GM12878 (cell line): Measurements from ENCODE around the gene FBXL17. TPM values are rescaled to one million over a fixed set of nuclear protein-coding genes. Genes with fewer than 3 reads are reported as not detected.

Experiments
- ATAC-seq: fragments of 200-7000 bp; cut with Tn5 transposase; 3 replicates; pipeline ENCODE4 v1.9.1; 2020; ENCODE audit warnings: mild to moderate bottlenecking, moderate library complexity
- BruUV-seq: library from RNA; stranded (reverse); fragments of 400-500 nt; replicated peaks from 2 replicates; lab custom pipeline; 2021; lab: Mats Ljungman, UMichigan
- CTCF ChIA-PET: fragments of 300-600 bp; sonication (Branson Sonifier 250); formaldehyde crosslinking; extraction: SDS; loops from one replicate; lab custom pipeline; 2021; ENCODE audit warnings: inconsistent platforms; lab: Yijun Ruan, JAX
- POLR2A ChIA-PET: fragments of 350-600 bp; formaldehyde crosslinking; extraction: SDS; loops from one replicate; lab custom pipeline; 2021; ENCODE audit warnings: inconsistent platforms; lab: Charles Lee
- RAD21 ChIA-PET: fragments of 300-600 bp; sonication (Branson Sonifier 250); formaldehyde crosslinking; loops from one replicate; lab custom pipeline; 2023; ENCODE audit warnings: antibody characterized with exemption; ENCODE audit not compliant: unreplicated experiment; lab: Charles Lee
- SMC1A ChIA-PET: fragments of 300-600 bp; sonication (Branson Sonifier 250); formaldehyde crosslinking; loops from one replicate; lab custom pipeline; 2023; ENCODE audit not compliant: unreplicated experiment, uncharacterized antibody; lab: Charles Lee
- DNase-seq: peaks from one replicate; pipeline ENCODE4 v3.0.0-alpha.2; 2011; ENCODE audit warnings: low read depth, low spot score
- FAIRE-seq: peaks from 3 replicates; lab custom pipeline; 2011; peaks lifted over from hg19 to GRCh38; lab: Jason Lieb, UNC
- H2AFZ ChIP-seq: 2 replicates; pipeline ENCODE4 v1.6.0; 2011; ENCODE audit warnings: low read depth, low read length, control low read depth; ENCODE audit not compliant: control insufficient read depth
- H3K27ac ChIP-seq: 2 replicates; pipeline ENCODE4 v1.5.1; 2011; ENCODE audit warnings: control low read depth; ENCODE audit not compliant: control insufficient read depth, insufficient read depth
- H3K27me3 ChIP-seq, 2 experiments: replicated peaks in 1 of 2; 2 replicates each; pipeline versions ENCODE4 v1.6.0 to v1.6.1; 2011; ENCODE audit warnings: low read length in 1 of 2; ENCODE audit not compliant: control insufficient read depth in 2 of 2, insufficient read depth in 2 of 2
- H3K36me3 ChIP-seq, 2 experiments: 2 replicates each; pipeline ENCODE4 v1.5.1; 2011; ENCODE audit warnings: low read length in 1 of 2; ENCODE audit not compliant: control insufficient read depth in 2 of 2, insufficient read depth in 2 of 2
- H3K4me1 ChIP-seq: 2 replicates; pipeline ENCODE4 v1.6.1; 2011; ENCODE audit warnings: mild to moderate bottlenecking, low read length, moderate library complexity, mixed read lengths; ENCODE audit not compliant: control insufficient read depth, insufficient read depth
- H3K4me2 ChIP-seq: 2 replicates; pipeline ENCODE4 v1.6.0; 2011; ENCODE audit warnings: control low read depth; ENCODE audit not compliant: control insufficient read depth, insufficient read depth
- H3K4me3 ChIP-seq: fragments of 200-600 bp; sonication (generic); 2 replicates; pipeline ENCODE4 v1.5.1; 2016
- H3K79me2 ChIP-seq: 2 replicates; pipeline ENCODE4 v1.6.0; 2011; ENCODE audit warnings: low read length; ENCODE audit not compliant: control insufficient read depth, insufficient read depth
- H3K9ac ChIP-seq: 2 replicates; pipeline ENCODE4 v1.8.0; 2011; ENCODE audit warnings: low read length, control low read depth, mixed read lengths; ENCODE audit not compliant: control insufficient read depth, insufficient read depth
- H3K9me3 ChIP-seq: replicated peaks from 3 replicates; pipeline ENCODE4 v1.5.1; 2011; ENCODE audit warnings: mild to moderate bottlenecking, low read length; ENCODE audit not compliant: control insufficient read depth, insufficient read depth
- H4K20me1 ChIP-seq: 2 replicates; pipeline ENCODE4 v1.6.0; 2011; ENCODE audit not compliant: control insufficient read depth, insufficient read depth
- BHLHE40 ChIP-seq, 2 experiments: fragments of 450-650 bp in 1 of 2; IDR thresholded peaks; 2 replicates each; pipeline ENCODE4 v1.6.1; 2011 to 2017; ENCODE audit warnings: low read depth in 2 of 2, borderline replicate concordance in 1 of 2, improper control_type of control experiment in 1 of 2, low read length in 1 of 2, mild to moderate bottlenecking in 1 of 2
- CBFB ChIP-seq: IDR thresholded peaks from 2 replicates; pipeline ENCODE4 v1.6.1; 2016; ENCODE audit warnings: antibody characterized with exemption, low read depth
- CHD1 ChIP-seq: IDR thresholded peaks from 2 replicates; pipeline ENCODE4 v1.6.1; 2012; ENCODE audit warnings: low read depth, low read length, improper control_type of control experiment
- EGR1 ChIP-seq, 2 experiments: IDR thresholded peaks; 1 replicate in 1 of 2; 2 replicates in 1 of 2; pipeline ENCODE4 v1.6.1; 2011 to 2012; ENCODE audit warnings: low read depth in 2 of 2, low read length in 2 of 2, borderline replicate concordance in 1 of 2, mild to moderate bottlenecking in 1 of 2, moderate library complexity in 1 of 2
- HDAC2 ChIP-seq: fragments of 200-600 bp; sonication (generic); IDR thresholded peaks from 2 replicates; pipeline ENCODE4 v1.6.1; 2017
- POLR2AphosphoS5 ChIP-seq: IDR thresholded peaks from 2 replicates; pipeline ENCODE4 v1.6.1; 2011; ENCODE audit warnings: mild to moderate bottlenecking, low read length, inconsistent platforms
- SMAD5 ChIP-seq: IDR thresholded peaks from 2 replicates; pipeline ENCODE4 v1.6.1; 2016; ENCODE audit warnings: antibody characterized with exemption, low read depth
- SUPT20H ChIP-seq: IDR thresholded peaks from 2 replicates; pipeline ENCODE4 v1.6.1; 2011; ENCODE audit warnings: low read depth, mild to moderate bottlenecking, low read length, moderate library complexity, borderline replicate concordance; ENCODE audit not compliant: control insufficient read depth
- ZBED1 ChIP-seq: IDR thresholded peaks from 2 replicates; pipeline ENCODE4 v1.6.1; 2016; ENCODE audit warnings: borderline replicate concordance
- ZNF217 ChIP-seq: fragments of 450-650 bp; IDR thresholded peaks from 2 replicates; pipeline ENCODE4 v1.6.1; 2017; ENCODE audit warnings: antibody characterized with exemption, mild to moderate bottlenecking
- ZNF622 ChIP-seq: fragments of 450-650 bp; IDR thresholded peaks from 2 replicates; pipeline ENCODE4 v1.6.1; 2017; ENCODE audit warnings: mild to moderate bottlenecking, inconsistent platforms
- WGBS: methylation state at CpG from one replicate; pipeline ENCODE4 v1.1.6; 2016; ENCODE audit warnings: low lambda C conversion rate; ENCODE audit not compliant: insufficient replicate concordance, insufficient coverage; ENCODE audit errors: missing lambda C conversion rate; 5-methylcytosine and 5-hydroxymethylcytosine counted together
- in situ Hi-C: fragments of 300-500 bp; cut with MboI; formaldehyde crosslinking; loops from 9 replicates; pipeline ENCODE4 v1.14.3; 2018; ENCODE audit warnings: mixed read lengths
- intact Hi-C: fragments of 100-400 bp; cut with micrococcal nuclease; formaldehyde crosslinking; loops from one replicate; pipeline ENCODE4 v1.14.2; 2022; ENCODE audit not compliant: unreplicated experiment
- polyA plus RNA-seq, 11 experiments: library from polyadenylated mRNA; depleted of rRNA in 4 of 11; unstranded in 6 of 11; stranded (reverse) in 5 of 11; fragments of >200 nt; fragmentation: Nextera tagmentation in 4 of 11; fragmentation: Illumina TruSeq in 1 of 11; extraction: Ambion mirVana in 4 of 11; extraction: Trizol in 1 of 11; gene quantifications; 1 replicate in 1 of 11; 2 replicates in 10 of 11; pipeline versions ENCODE4 v1.2.1 to v1.2.3, GENCODE V29; 2011 to 2016; ENCODE audit warnings: inconsistent platforms in 2 of 11, missing spikeins in 2 of 11, low read depth in 1 of 11
- total RNA-seq, 4 experiments: library from RNA; depleted of rRNA in 3 of 4; stranded (reverse); fragments of >200 nt in 3 of 4; fragmentation: Illumina TruSeq in 1 of 4; extraction: Trizol in 1 of 4; gene quantifications; 2 replicates each; pipeline versions ENCODE4 v1.2.1 to v1.2.3, GENCODE V29; 2013 to 2021
- TF ChIP-seq, protein P1 (sequence below): fragments of 450-650 bp; IDR thresholded peaks from 2 replicates; pipeline ENCODE4 v1.6.1; 2017; ENCODE audit warnings: mild to moderate bottlenecking, moderate library complexity

FBXL17 gene
- total and polyA plus RNA-seq, 10 of the 15 experiments (the other 5 are each of a cell fraction or from before 2014, with no cell fraction given): 0.88 to 9.0 (median 4.4) TPM

- no peak overlapping the region for H3K4me3 ChIP-seq
- ChIA-PET RAD21 (no interaction called here), SMC1A (interaction anchor here (0.7 to 1.0 kb wide), 3 partner anchors 9 to 41 kb away, joined by 3 to 6 read pairs (median 3); no protein-coding TSS in a partner anchor)
- peaks cover 5% of the 10 kb centered on the region for H3K4me1 ChIP-seq
- H3K27ac ChIP-seq: no peak overlapping the region
- intact Hi-C loops: no loop called here
- DNase-seq: no peak
- no peaks in the 10 kb centered on the region for H3K9me3 ChIP-seq
- BruUV-seq: no TSS peak
- no peaks in the 10 kb centered on the region for H3K27me3 ChIP-seq
- no peak for TF ChIP-seq CHD1
- TF ChIP-seq HDAC2: no peak
- no peak for TF ChIP-seq ZNF217
- no peak for TF ChIP-seq POLR2AphosphoS5
- TF ChIP-seq ZNF622: no peak
- no peak for TF ChIP-seq SMAD5
- TF ChIP-seq, protein P1, sequence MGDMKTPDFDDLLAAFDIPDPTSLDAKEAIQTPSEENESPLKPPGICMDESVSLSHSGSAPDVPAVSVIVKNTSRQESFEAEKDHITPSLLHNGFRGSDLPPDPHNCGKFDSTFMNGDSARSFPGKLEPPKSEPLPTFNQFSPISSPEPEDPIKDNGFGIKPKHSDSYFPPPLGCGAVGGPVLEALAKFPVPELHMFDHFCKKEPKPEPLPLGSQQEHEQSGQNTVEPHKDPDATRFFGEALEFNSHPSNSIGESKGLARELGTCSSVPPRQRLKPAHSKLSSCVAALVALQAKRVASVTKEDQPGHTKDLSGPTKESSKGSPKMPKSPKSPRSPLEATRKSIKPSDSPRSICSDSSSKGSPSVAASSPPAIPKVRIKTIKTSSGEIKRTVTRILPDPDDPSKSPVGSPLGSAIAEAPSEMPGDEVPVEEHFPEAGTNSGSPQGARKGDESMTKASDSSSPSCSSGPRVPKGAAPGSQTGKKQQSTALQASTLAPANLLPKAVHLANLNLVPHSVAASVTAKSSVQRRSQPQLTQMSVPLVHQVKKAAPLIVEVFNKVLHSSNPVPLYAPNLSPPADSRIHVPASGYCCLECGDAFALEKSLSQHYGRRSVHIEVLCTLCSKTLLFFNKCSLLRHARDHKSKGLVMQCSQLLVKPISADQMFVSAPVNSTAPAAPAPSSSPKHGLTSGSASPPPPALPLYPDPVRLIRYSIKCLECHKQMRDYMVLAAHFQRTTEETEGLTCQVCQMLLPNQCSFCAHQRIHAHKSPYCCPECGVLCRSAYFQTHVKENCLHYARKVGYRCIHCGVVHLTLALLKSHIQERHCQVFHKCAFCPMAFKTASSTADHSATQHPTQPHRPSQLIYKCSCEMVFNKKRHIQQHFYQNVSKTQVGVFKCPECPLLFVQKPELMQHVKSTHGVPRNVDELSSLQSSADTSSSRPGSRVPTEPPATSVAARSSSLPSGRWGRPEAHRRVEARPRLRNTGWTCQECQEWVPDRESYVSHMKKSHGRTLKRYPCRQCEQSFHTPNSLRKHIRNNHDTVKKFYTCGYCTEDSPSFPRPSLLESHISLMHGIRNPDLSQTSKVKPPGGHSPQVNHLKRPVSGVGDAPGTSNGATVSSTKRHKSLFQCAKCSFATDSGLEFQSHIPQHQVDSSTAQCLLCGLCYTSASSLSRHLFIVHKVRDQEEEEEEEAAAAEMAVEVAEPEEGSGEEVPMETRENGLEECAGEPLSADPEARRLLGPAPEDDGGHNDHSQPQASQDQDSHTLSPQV: no peak
- TF ChIP-seq CBFB: no peak
- no peak for TF ChIP-seq SUPT20H
- TF ChIP-seq EGR1 (IDR thresholded peaks at IDR 0.05; ENCODE audit: borderline replicate concordance in 1 of 2, low read depth in 2 of 2, low read length in 2 of 2): no peak
- no peak for TF ChIP-seq BHLHE40 (IDR thresholded peaks at IDR 0.05; ENCODE audit: borderline replicate concordance in 1 of 2, low read depth in 2 of 2, low read length in 1 of 2)
- TF ChIP-seq ZBED1: no peak
- TF ChIP-seq, all 136 proteins: peak for 0
- FAIRE-seq (no peak), ATAC-seq (no peak)
- in situ Hi-C loops: no loop called here
- ChIA-PET CTCF (interaction anchor here (0.9 to 2.1 kb wide), 3 partner anchors 11 to 13 kb away, joined by 3 to 6 read pairs (median 5); no protein-coding TSS in a partner anchor), POLR2A (no interaction called here)
- Histone ChIP-seq H3K36me3 (no peaks in the 10 kb centered on the region), H3K4me2 (no peak overlapping the region), H4K20me1 (no peaks in the 10 kb centered on the region), H3K9ac (no peak overlapping the region), H3K79me2 (no peaks in the 10 kb centered on the region), H2AFZ (no peak overlapping the region)
- whole genome bisulfite sequencing: 84% methylated on average over 2 of the region's 2 CpGs
Observed at GRCh38 chr5:107873877-107874276, 508.0 kb downstream of the FBXL17 start.
